Lung (tissue), 12 donors: ENCODE measurements around the gene COL6A1. TPM values are rescaled to one million over a fixed set of nuclear protein-coding genes. Genes with fewer than 3 reads are reported as not detected.

Experiments used
- ATAC-seq: fragments of 200-7000 bp; cut with Tn5 transposase; one replicate; pipeline ENCODE4 v1.9.1; 2020; ENCODE audit warnings: moderate number of reproducible peaks; ENCODE audit not compliant: insufficient read depth, low FRiP score
- DNase-seq, 3 donors: peaks; one replicate each; pipeline ENCODE4 v3.0.0-alpha.2; 2013 to 2017
- H3K27ac ChIP-seq, 2 donors: one replicate each; pipeline ENCODE4 v1.5.1; 2013; ENCODE audit warnings: mild to moderate bottlenecking in 2 of 2, moderate library complexity in 2 of 2, control low read depth in 1 of 2, inconsistent platforms in 1 of 2, low read depth in 1 of 2, low read length in 1 of 2
- H3K27me3 ChIP-seq, 3 donors: one replicate each; pipeline ENCODE4 v1.5.1; 2013; ENCODE audit warnings: low read length in 2 of 3; ENCODE audit not compliant: control insufficient read depth in 3 of 3, insufficient read depth in 3 of 3
- H3K36me3 ChIP-seq, 4 donors: one replicate each; pipeline ENCODE4 v1.5.1; 2013; ENCODE audit warnings: low read length in 4 of 4, mild to moderate bottlenecking in 1 of 4, moderate library complexity in 1 of 4; ENCODE audit not compliant: control insufficient read depth in 4 of 4, insufficient read depth in 4 of 4
- H3K4me1 ChIP-seq, 5 donors: one replicate each; pipeline ENCODE4 v1.5.1; 2013; ENCODE audit warnings: low read length in 5 of 5, mild to moderate bottlenecking in 2 of 5, moderate library complexity in 1 of 5; ENCODE audit not compliant: control insufficient read depth in 5 of 5, insufficient read depth in 5 of 5
- H3K4me3 ChIP-seq: one replicate; pipeline ENCODE4 v1.5.1; 2013; ENCODE audit warnings: mild to moderate bottlenecking, control low read depth, moderate library complexity
- H3K9ac ChIP-seq, 2 donors: one replicate each; pipeline ENCODE4 v1.5.1; 2013; ENCODE audit warnings: low read length in 2 of 2, control low read depth in 1 of 2; ENCODE audit not compliant: insufficient read depth in 1 of 2
- H3K9me3 ChIP-seq, 4 donors: one replicate each; pipeline ENCODE4 v1.5.1; 2013; ENCODE audit warnings: low read length in 3 of 4, mild to moderate bottlenecking in 1 of 4, moderate library complexity in 1 of 4; ENCODE audit not compliant: control insufficient read depth in 4 of 4, insufficient read depth in 3 of 4
- WGBS, 2 donors: extraction: QIAGEN DNeasy Blood & Tissue Kit; methylation state at CpG; one replicate each; pipeline ENCODE4 v1.1.7; 2013; 5-methylcytosine and 5-hydroxymethylcytosine counted together
- polyA plus RNA-seq, 2 donors: library from polyadenylated mRNA; stranded (reverse); fragments of 200-250 nt; gene quantifications; one replicate each; pipeline ENCODE4 v1.2.1, GENCODE V29; 2013
- total RNA-seq, 2 donors: library from RNA; depleted of rRNA in 1 of 2; stranded (reverse); fragments of >200 nt in 1 of 2; gene quantifications; one replicate each; pipeline ENCODE4 v1.2.1, GENCODE V29; 2014 to 2021
- TF ChIP-seq, protein P1 (sequence below): IDR thresholded peaks from 2 replicates; pipeline ENCODE4 v1.5.1; 2012; ENCODE audit warnings: mild to moderate bottlenecking; ENCODE audit errors: control extremely low read depth, extremely low read depth
- donor health status: control.
- donor health status: control.
- donor health status: Bipolar disorder and iron deficiency.
- donor health status: healthy.
- donor health status: DM: yes; HTN: yes; CAD: no.

The COL6A1 gene
- total and polyA plus RNA-seq, 4 donors = 107 to 399 (median 172) TPM

GRCh38 chr21:45939521-45940045 is 42.0 kb upstream of the COL6A1 start:
- no peak for ATAC-seq

GRCh38 chr21:45940091-45940490 is 41.5 kb upstream of the COL6A1 start:
- H3K27ac ChIP-seq = no peak overlapping the region
- DNase-seq = no peak
- H3K4me1 ChIP-seq = no peaks in the 10 kb centered on the region
- no peaks in the 10 kb centered on the region for H3K27me3 ChIP-seq
- ATAC-seq = no peak
- no peak overlapping the region for H3K4me3 ChIP-seq
- H3K9me3 ChIP-seq = peaks cover 0 to 22% (median 5%) of the 10 kb centered on the region in 4 donors
- TF ChIP-seq, protein P1, sequence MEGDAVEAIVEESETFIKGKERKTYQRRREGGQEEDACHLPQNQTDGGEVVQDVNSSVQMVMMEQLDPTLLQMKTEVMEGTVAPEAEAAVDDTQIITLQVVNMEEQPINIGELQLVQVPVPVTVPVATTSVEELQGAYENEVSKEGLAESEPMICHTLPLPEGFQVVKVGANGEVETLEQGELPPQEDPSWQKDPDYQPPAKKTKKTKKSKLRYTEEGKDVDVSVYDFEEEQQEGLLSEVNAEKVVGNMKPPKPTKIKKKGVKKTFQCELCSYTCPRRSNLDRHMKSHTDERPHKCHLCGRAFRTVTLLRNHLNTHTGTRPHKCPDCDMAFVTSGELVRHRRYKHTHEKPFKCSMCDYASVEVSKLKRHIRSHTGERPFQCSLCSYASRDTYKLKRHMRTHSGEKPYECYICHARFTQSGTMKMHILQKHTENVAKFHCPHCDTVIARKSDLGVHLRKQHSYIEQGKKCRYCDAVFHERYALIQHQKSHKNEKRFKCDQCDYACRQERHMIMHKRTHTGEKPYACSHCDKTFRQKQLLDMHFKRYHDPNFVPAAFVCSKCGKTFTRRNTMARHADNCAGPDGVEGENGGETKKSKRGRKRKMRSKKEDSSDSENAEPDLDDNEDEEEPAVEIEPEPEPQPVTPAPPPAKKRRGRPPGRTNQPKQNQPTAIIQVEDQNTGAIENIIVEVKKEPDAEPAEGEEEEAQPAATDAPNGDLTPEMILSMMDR = no peak
- H3K9ac ChIP-seq = no peak overlapping the region
- no peaks in the 10 kb centered on the region for H3K36me3 ChIP-seq
- WGBS, 2 donors = 96 to 97% methylated on average over 20 of the region's 20 CpGs

More at GRCh38 chr21:45939521-45940045, 42.0 kb upstream of the COL6A1 start:
- no peaks in the 10 kb centered on the region for H3K36me3 ChIP-seq
- TF ChIP-seq, protein P1 = no peak
- no peak overlapping the region for H3K27ac ChIP-seq
- H3K9ac ChIP-seq = no peak overlapping the region
- 88 to 91% methylated on average over 13 to 15 of the region's 15 CpGs for WGBS, 2 donors
- H3K9me3 ChIP-seq = peaks cover 0 to 24% (median 5%) of the 10 kb centered on the region in 4 donors
- H3K27me3 ChIP-seq = no peaks in the 10 kb centered on the region
- H3K4me1 ChIP-seq = no peaks in the 10 kb centered on the region
- no peak for DNase-seq
- no peak overlapping the region for H3K4me3 ChIP-seq

DNA sequence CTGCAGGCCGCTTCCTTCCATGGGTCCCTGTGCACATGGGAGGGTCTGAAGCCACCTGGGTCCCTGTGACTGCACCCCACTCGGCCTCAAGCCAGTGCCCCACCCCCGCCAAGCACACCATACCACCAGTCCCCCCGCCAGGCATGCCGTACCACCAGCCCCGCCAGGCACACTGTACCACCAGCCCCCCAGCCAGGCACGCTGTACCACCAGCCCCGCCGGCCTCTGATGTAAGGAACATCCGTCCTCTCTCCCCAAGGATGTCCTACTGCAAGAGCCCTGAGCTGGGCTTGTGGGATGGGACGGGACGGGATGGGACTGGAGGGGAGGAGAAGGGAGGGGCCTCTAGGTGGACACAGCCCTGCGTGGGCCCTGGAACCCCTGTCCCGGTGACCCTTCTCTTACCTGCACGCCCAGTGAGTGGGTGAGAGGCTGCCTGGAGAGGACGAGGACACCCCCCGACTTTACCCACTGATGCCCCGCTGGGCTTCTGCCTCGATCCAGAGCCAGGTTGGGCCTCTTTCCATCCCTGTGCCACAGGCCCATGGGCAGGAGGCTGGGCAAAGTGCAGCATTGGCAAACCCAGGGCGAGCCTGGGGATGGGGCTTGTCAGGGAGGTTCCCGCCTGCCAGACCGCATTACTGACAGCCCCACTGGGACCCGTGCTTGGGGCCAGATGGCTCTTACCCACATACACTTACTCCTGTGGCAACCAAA is 40.8 kb upstream of the COL6A1 start:
- no peaks in the 10 kb centered on the region for H3K27me3 ChIP-seq
- 79 to 91% methylated on average over 23 of the region's 23 CpGs for WGBS, 2 donors
- no peaks in the 10 kb centered on the region for H3K36me3 ChIP-seq
- no peak overlapping the region for H3K4me3 ChIP-seq
- no peak overlapping the region for H3K9ac ChIP-seq
- ATAC-seq (no peak), DNase-seq (no peak)
- H3K4me1 ChIP-seq = no peaks in the 10 kb centered on the region
- no peak overlapping the region for H3K27ac ChIP-seq
- TF ChIP-seq, protein P1 = no peak
- peaks cover 0 to 16% (median 2%) of the 10 kb centered on the region in 4 donors for H3K9me3 ChIP-seq
